SW 1271 (cell line): ENCODE data around the gene MEIOB.
"Not testable (repeated sequence)": the region's sequence is repeated elsewhere in the genome, so short reads cannot be mapped to it uniquely, and the experiment has no call there.

ENCODE experiments used
- DNase-seq, 2 experiments: peaks; one replicate each; lab custom pipeline; 2025; lab: John Stamatoyannopoulos, UW

Gene MEIOB

GRCh38 chr16:1871974-1872635 is at the start of gene MEIOB:
TSS of gene MEIOB (minus strand) at chr16:1872164. CDS start at chr16:1868175, 3,989 bp downstream.
- no peak for DNase-seq

- peak in 1 of 2 experiments; percentile 10 for DNase-seq
Observed at GRCh38 chr16:1920727-1921171, 48.8 kb upstream of the MEIOB start.

DNA sequence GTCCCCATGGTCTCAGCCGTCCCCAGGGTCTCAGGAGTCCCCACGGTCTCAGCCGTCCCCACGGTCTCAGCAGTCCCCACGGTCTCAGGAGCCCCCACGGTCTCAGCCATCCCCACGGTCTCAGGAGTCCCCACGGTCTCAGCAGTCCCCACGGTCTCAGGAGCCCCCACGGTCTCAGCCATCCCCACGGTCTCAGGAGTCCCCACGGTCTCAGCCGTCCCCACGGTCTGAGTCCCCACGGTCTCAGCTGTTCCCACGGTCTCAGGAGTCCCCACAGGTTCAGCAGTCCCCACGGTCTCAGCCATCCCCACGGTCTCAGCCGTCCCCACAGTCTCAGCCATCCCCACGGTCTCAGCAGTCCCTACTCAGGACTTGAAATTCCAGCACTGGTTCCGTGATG is 48.2 kb upstream of the MEIOB start:
- not testable (repeated sequence) for DNase-seq

DNA sequence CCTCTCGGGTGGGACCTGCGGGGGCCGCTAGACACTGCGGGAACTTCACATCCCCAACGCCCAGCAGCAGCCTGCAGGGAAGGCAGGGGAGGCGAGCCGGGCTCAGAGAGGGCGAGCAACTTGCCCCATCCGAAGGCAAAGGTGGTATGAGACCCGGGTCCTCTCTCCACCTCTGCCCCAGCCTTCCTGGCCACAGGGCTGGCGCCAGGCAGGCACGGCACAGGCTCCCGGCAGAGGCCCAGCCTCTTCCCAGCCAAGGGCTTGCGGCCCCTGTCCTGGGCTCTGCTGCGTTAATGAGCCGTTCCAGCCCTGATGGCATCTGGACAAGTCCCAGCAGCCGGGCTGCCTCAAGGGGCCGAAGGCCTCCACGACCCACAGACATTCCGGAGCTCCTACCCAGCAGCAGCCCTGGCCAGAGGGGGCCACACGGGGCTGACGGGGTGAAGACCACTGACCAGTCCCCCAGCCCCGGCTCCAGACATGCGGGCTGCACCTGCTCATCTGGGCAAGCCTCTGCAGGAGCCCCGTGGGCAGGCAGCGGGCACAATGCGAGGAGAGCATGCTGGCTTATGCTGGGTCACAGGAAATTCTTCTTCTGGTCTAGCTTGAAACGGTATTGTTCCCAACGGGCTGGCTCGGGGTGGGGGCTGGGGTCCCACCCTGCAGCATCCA is 47.5 kb upstream of the MEIOB start:
- no peak for DNase-seq

- no peak for DNase-seq
Observed at GRCh38 chr16:1918351-1919326, 46.7 kb upstream of the MEIOB start, which contains the start of gene HS3ST6. TSS of gene HS3ST6 (minus strand) at chr16:1918415. CDS start at chr16:1918323, 92 bp downstream.

GRCh38 chr16:1917665-1918350 is 45.8 kb upstream of the MEIOB start:
- DNase-seq: no peak

GRCh38 chr16:1917056-1917664 is 45.2 kb upstream of the MEIOB start:
- DNase-seq: no peak

- DNase-seq: no peak
Observed at GRCh38 chr16:1916640-1916990, 44.7 kb upstream of the MEIOB start.

GRCh38 chr16:1915732-1916639 is 44.0 kb upstream of the MEIOB start:
- no peak for DNase-seq

DNA sequence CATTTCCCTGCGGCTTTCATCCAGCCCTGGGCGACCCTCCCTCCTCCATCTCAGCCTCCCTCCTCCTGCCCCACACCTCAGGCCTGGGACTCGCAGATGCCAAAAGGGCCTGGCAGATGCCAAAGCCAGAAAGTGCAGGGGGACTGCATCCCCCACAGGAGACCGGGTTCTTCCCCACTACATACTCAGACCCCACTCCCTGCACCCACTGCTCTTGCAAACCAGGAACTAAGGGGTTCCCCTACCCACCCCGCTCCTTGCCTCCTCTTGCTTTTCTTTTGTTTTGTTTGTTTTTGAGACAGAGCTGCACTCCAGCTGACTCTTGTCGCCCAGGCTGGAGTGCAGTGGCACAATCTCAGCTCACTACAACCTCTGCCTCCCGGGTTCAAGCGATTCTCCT is 43.0 kb upstream of the MEIOB start:
- no peak for DNase-seq

DNA sequence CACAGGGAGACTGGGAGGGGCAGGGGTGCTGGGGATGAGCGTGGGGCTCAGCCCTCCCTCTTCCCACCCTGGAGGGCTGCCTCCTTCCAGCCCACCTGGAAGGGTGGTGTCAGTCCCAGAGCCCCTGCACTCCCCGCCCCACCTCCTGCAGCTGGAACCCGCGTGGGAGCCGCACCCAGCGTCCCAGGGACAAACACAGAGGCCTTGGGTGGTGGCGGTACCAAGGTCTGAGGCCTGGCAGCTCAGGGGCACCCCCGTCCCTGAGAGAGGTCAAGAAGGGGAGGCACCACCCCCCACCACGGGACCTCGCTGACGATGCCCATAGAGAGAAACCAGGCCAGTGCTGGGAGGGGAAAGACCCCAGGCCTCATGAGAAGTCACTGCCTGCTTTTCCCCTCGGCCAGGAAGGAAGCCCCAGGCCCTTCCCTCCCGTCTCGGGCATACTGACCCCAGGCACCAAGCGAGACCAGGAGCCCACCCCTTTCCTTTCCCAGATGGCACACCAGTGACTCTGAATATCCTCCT is 42.2 kb upstream of the MEIOB start:
- DNase-seq: no peak

GRCh38 chr16:1913327-1914083 is 41.5 kb upstream of the MEIOB start:
- no peak for DNase-seq

GRCh38 chr16:1912215-1912543 is 40.2 kb upstream of the MEIOB start:
- DNase-seq: no peak

DNA sequence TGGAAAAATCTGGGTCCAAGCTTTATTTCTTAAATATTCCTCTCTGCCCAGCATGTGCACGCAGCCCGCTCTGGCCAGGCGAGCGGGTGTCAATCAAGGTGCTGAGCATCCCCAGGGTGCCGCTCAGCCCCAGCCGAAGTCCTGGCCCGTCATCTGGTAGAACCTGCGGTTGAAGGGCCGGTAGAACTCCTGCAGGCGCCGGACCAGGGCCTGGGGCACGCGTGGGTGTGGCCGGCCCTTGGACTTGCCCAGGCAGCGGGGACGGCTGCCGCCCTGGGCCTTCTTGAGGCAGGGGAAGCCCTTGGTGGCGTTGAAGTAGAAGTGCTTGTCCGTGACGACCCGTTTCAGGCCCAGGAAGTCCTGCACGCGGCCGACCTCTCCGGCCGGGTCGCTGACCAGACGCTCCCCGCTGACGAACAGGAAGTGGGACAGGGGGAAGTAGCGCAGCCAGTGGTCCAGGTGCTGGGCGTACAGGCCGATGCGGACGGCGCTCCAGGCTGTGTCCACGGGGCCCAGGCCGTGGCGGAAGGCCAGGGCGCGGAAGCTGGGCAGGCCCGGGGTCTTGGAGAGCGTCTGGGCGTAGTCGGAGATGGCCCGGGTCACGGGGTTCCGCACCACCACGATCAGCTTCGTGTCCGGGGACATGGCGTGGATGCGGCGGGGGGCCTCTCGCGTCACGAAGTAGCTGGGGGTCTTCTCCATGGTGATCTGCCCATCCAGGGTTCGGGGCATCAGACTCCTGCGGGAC is 39.7 kb upstream of the MEIOB start:
- DNase-seq: no peak

GRCh38 chr16:1909561-1910231 is 37.7 kb upstream of the MEIOB start:
- DNase-seq: no peak

DNA sequence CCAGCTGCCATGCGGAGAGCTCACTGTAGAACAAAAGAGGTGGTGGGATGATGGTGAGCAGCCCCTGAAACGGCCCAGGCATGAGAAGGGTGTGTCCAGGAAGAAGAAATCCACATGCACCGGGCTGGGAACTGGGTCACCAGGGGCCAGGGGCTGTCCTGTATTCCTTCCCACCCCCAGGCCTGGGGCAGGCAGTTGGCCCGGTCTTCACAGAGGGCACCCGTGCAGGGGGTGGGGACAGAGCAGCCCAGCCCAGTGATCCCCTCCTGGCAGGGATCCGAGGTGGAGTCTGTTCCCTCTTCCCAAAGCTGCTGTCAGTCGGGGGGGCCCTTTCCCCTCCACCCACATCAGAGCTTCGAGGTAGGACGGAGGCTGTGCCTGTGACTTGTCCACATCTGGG is 37.0 kb upstream of the MEIOB start:
- no peak for DNase-seq

DNA sequence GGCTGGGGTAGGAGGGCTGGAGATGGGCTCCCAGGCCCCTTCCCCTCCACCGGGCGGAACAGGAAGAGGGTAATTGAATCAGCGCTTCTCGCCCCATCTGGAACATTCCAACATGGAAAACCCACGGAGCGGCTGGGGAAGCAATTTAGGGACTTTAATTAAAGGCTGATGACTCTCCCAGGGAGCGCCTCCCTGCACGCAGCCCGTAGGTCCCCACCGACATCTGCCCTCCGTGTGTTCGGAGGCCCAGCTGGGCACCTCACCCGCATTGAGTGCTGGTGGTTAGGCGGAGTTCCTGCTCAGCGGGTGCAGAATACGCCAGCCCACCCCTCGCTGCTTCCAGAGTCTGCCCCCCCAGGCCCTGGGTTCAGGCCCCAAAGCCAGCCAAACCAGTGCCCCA is 36.2 kb upstream of the MEIOB start:
- no peak for DNase-seq

DNA sequence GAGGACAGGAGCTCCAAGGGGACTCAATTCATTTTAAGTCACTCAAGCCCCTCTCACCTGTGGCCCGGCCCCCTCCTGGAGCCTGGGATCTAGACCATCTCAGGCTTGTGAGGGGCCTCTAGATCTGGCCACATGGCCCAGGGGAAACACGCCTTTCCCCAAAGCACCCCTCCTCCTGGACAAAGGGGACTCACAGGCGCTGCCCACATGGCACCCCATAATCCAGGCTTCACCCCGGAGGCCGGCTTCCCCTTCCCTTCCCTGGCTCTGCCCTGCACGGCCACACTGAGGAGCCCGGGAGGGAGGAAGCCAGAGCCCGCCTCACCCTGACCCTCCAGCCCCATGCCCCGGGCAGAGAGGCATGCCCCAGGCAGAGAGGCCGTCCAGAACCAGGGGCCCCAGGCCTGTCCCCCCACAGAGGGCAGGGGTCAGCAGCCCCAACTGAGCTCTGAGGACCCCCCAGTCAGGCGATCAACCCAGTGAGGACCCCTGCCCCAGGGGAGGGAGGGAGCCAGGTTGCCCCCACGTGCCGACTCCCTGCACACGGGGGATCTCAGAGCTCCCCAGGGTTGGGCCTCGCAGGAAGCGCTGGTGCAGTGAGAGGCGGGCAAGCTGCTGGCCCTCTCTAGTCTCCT is 35.4 kb upstream of the MEIOB start:
- DNase-seq: no peak
